Fibroblast of mammary gland (primary cell): ENCODE results near the gene WFIKKN2.

Source experiments
- DNase-seq: peaks from one replicate; pipeline ENCODE4 v3.0.0-alpha.2; 2010; ENCODE audit warnings: low read depth
- H3K4me3 ChIP-seq: 2 replicates; pipeline ENCODE4 v1.5.1; 2011; ENCODE audit warnings: low read depth, mild to moderate bottlenecking, low read length, moderate library complexity; ENCODE audit not compliant: control insufficient read depth
- CTCF ChIP-seq: conservative IDR thresholded peaks from 2 replicates; pipeline ENCODE4 v1.5.1; 2011; ENCODE audit warnings: low read depth, low read length, inconsistent platforms; ENCODE audit not compliant: control insufficient read depth, insufficient read depth

Gene WFIKKN2

DNA sequence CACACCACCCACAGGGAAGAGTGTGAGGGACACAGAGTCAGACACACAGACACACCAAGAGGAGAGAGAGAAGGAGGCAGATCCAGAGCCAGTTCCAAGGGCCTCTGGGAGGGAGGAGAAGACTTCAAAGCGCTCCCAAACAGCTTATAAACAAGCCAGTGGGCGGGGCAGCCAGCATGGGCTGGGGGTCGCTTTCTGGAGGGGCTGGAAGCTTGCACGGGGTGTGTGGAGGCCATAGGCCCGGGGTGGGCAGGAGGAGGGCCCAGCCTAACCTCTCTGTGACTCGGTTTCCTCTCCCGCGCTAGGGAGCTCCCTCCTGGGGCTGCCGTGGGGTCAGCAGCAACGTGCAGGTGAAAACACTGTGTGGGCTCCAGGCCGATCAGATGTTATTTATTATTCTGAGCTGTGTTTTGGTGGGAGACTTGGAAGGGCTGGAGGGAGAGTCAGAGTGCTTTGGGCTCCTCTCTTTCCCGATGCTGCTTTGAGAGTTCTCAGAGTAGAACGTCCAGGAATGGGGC, 2.5 kb upstream of the WFIKKN2 start:
- H3K4me3 ChIP-seq = no peak overlapping the region
- no peak for TF ChIP-seq CTCF
- DNase-seq = no peak

DNA sequence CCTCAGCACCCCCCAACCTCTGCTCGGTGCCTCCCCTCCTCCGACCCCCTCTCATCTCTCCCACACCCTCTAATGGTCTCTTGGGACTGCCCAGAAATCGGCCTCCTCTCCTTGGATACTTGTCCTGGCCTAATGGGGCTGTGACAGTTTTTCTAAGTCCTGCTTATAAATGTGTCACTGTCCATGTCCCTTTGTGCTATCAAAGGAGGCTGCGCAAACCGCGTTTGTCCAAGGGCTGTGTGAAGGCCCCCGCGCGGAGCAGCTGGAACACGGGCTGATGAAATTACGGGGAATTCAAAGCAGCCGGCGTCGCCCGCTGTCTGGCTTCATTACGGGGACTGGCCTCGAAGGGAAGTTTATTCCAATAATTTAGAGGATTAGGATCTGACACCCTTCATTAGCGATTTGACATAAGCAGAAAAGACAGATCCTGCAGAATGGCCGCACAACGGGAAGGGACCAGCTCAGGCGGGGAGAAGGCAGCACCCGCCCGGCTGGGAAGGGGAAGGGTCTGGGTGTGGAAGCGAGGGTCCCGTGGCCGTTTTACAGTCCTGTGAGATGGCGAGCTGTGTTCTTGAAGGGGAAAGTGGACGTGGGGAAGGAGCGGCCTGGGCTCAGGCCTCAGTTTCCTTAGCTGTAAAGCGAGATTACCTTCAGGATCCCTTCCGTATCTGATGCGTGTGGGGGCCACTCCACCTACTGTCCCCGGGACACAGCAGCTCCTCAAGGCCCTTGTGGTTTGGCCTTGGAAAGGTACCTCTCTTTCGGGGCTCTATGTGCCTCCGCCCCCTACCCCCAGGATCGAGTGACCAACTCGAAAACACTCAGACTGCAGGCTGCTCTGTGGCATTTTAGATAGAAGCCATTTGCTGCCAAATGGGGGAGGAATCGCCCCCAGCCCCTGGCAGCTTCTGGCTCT, 1.6 kb upstream of the WFIKKN2 start:
- no peak for DNase-seq
- no peak overlapping the region for H3K4me3 ChIP-seq
- no peak for TF ChIP-seq CTCF

DNA sequence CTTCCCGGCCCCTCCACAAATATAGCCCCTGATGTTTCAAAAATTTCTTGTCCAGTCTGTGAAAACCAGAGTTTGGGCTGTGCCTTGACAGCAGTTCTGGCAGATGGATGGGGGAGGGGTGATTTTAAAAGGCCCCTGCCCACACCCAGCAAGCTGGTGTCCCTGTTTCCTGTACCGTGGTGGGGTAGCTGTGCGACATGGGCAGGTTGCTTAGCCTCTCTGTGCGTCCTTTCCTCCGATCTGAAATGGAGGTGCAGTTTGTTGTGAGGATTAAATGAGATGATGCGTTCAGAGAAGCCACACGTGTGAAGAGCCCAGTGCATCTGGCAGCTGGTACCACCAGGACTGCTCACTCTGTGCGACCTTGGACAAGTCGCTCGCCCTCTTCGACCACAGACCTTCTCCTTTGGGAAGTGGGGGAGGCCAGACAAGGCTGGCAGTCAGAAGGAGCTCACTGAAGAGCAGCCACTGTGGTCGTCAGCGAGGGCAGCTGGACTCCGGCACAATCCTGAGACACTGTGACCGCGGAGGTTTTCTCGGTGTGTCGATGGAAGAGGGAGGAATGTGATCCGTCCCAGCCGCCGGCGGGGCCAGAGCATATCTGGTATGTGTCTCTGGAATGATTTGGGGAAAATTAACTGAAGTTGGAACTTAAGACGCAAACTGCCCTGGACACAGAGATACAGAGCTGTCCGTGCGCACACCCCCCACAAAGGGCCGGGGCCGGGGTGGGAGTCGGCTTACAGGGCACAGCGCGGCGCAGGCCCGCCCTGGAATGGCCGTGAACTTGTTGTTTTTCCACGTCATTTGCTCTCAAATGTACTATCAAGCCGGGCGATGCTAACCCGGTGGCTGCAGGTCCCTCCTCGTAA, 721 bp upstream of the WFIKKN2 start:
- DNase-seq = peak; percentile 29
- peak overlapping the region; percentile 6 for H3K4me3 ChIP-seq
- no peak for TF ChIP-seq CTCF

GRCh38 chr17:50836826-50837225, 1.4 kb downstream of the WFIKKN2 start:
- DNase-seq = no peak
- no peak for TF ChIP-seq CTCF
- H3K4me3 ChIP-seq = no peak overlapping the region

- no peak for TF ChIP-seq CTCF
- no peak overlapping the region for H3K4me3 ChIP-seq
- DNase-seq = no peak
Observed at GRCh38 chr17:50837286-50837979, 2.0 kb downstream of the WFIKKN2 start.
